CD4-positive, alpha-beta T cell (primary cell): Measurements from ENCODE around the gene ISYNA1. TPM values are rescaled to one million over a fixed set of nuclear protein-coding genes. Genes with fewer than 3 reads are reported as not detected.

Source experiments
- ATAC-seq: fragments of 200-7000 bp; cut with Tn5 transposase; one replicate; pipeline ENCODE4 v1.10.0; 2022; ENCODE audit warnings: mild to moderate bottlenecking; ENCODE audit not compliant: poor library complexity
- CTCF ChIA-PET: fragments of 350-600 bp; sonication (Branson Sonifier 250); formaldehyde crosslinking; loops from one replicate; lab custom pipeline; 2021; ENCODE audit warnings: antibody characterized with exemption, inconsistent platforms; lab: Charles Lee
- POLR2A ChIA-PET: fragments of 350-600 bp; sonication (Branson Sonifier 250); formaldehyde crosslinking; loops from one replicate; lab custom pipeline; 2021; ENCODE audit warnings: antibody characterized with exemption, inconsistent platforms; lab: Charles Lee
- DNase-seq, 14 experiments: peaks; one replicate each; pipeline ENCODE4 v3.0.0-alpha.2; 2013 to 2020; ENCODE audit warnings: mixed read lengths in 2 of 14
- H3K27ac ChIP-seq, 2 donors: one replicate each; pipeline versions ENCODE4 v1.5.1 to v1.7.0; 2013; ENCODE audit warnings: low read length in 2 of 2, low read depth in 1 of 2, mild to moderate bottlenecking in 1 of 2
- H3K27me3 ChIP-seq, 2 experiments: 1 replicate in 1 of 2; 2 replicates in 1 of 2; pipeline versions ENCODE4 v1.6.1 to v1.7.0; 2013; ENCODE audit warnings: low read length in 2 of 2, control low read depth in 1 of 2, mild to moderate bottlenecking in 1 of 2, moderate library complexity in 1 of 2; ENCODE audit not compliant: insufficient read depth in 2 of 2, control insufficient read depth in 1 of 2
- H3K36me3 ChIP-seq: one replicate; pipeline ENCODE4 v1.6.1; 2013; ENCODE audit warnings: low read length, control low read depth; ENCODE audit not compliant: insufficient read depth
- H3K4me1 ChIP-seq: one replicate; pipeline ENCODE4 v1.6.1; 2013; ENCODE audit warnings: low read length, control low read depth; ENCODE audit not compliant: insufficient read depth
- H3K4me3 ChIP-seq: one replicate; pipeline ENCODE4 v1.5.1; 2013; ENCODE audit warnings: mild to moderate bottlenecking, low read length, moderate library complexity
- H3K9me3 ChIP-seq, 2 experiments: 1 replicate in 1 of 2; 2 replicates in 1 of 2; pipeline versions ENCODE4 v1.6.1 to v1.7.0; 2013; ENCODE audit warnings: low read length in 2 of 2, mild to moderate bottlenecking in 2 of 2, control low read depth in 1 of 2, moderate library complexity in 1 of 2; ENCODE audit not compliant: control insufficient read depth in 1 of 2, insufficient read depth in 1 of 2
- H3K27ac Mint-ChIP-seq: one replicate; pipeline ENCODE4 v1.8.0; 2020; ENCODE audit warnings: mixed read lengths
- H3K27me3 Mint-ChIP-seq: one replicate; pipeline ENCODE4 v1.8.0; 2021; ENCODE audit warnings: mixed read lengths
- H3K36me3 Mint-ChIP-seq: one replicate; pipeline ENCODE4 v1.8.0; 2021; ENCODE audit warnings: low read depth, mixed read lengths
- H3K4me1 Mint-ChIP-seq: one replicate; pipeline ENCODE4 v1.8.0; 2021; ENCODE audit warnings: low read depth, mixed read lengths
- H3K4me3 Mint-ChIP-seq: one replicate; pipeline ENCODE4 v1.8.0; 2020; ENCODE audit warnings: mild to moderate bottlenecking, mixed read lengths
- H3K9me3 Mint-ChIP-seq: one replicate; pipeline ENCODE4 v1.8.0; 2020; ENCODE audit warnings: mixed read lengths
- CTCF ChIP-seq: fragments of 200-600 bp; IDR thresholded peaks from one replicate; pipeline ENCODE4 v1.8.0; 2022; ENCODE audit warnings: antibody characterized with exemption, mild to moderate bottlenecking
- intact Hi-C, 2 experiments: fragments of 100-400 bp; cut with DNase I in 1 of 2; cut with micrococcal nuclease in 1 of 2; formaldehyde crosslinking; loops; one replicate each; pipeline versions ENCODE4 v1.15.1 to v1.9.0; 2023 to 2025; cut with DNase I, micrococcal nuclease
- total RNA-seq, 174 experiments: library from RNA in 2 of 174; stranded (reverse) in 2 of 174; gene quantifications; one replicate each; pipeline ENCODE4 v1.2.3 and lab custom pipeline; 2021 to 2026

ISYNA1 gene
- total RNA-seq, 2 experiments from 2014 or later = 34.1 to 41.3 TPM

GRCh38 chr19:18474366-18474887 lies 36.5 kb upstream of the ISYNA1 start:
- Mint-ChIP-seq H3K4me1 (peaks cover 44% of the 10 kb centered on the region), H3K27me3 (no peaks in the 10 kb centered on the region), H3K9me3 (no peaks in the 10 kb centered on the region), H3K27ac (peak overlapping the region; percentile 83), H3K4me3 (no peak overlapping the region), H3K36me3 (peaks cover 22% of the 10 kb centered on the region)
- POLR2A ChIA-PET = interaction anchor here (0.6 to 1.0 kb wide), 2 partner anchors 23 to 98 kb away, joined by 3 read pairs; no protein-coding TSS in a partner anchor
- ATAC-seq = no peak
- DNase-seq = no peak
- no peak for TF ChIP-seq CTCF
- peak overlapping the region; percentile 43 to 58 for H3K27ac ChIP-seq
- H3K36me3 ChIP-seq = peaks cover 33% of the 10 kb centered on the region
- no peaks in the 10 kb centered on the region for H3K9me3 ChIP-seq
- no peak overlapping the region for H3K4me3 ChIP-seq
- CTCF ChIA-PET = interaction anchor here (0.6 to 2.4 kb wide), 5 partner anchors 13 to 46 kb away, joined by 3 to 6 read pairs (median 5); no protein-coding TSS in a partner anchor
- peaks cover 80% of the 10 kb centered on the region for H3K4me1 ChIP-seq
- no peaks in the 10 kb centered on the region for H3K27me3 ChIP-seq
- intact Hi-C loops = loop anchor here (5.0 kb wide), 3 partner anchors 33 to 98 kb away; partner anchors contain the start of gene UBA52 (in 1 of the 2)

GRCh38 chr19:18473706-18474087 lies 35.8 kb upstream of the ISYNA1 start:
- peaks cover 37% of the 10 kb centered on the region for H3K4me1 Mint-ChIP-seq
- POLR2A ChIA-PET = no interaction called here
- Histone ChIP-seq H3K36me3 (peaks cover 39% of the 10 kb centered on the region), H3K27me3 (no peaks in the 10 kb centered on the region), H3K27ac (no peak overlapping the region), H3K4me3 (no peak overlapping the region), H3K9me3 (no peaks in the 10 kb centered on the region), H3K4me1 (peaks cover 79% of the 10 kb centered on the region)
- CTCF ChIA-PET = interaction anchor here (1.9 kb wide), 1 partner anchor 46 kb away, joined by 5 read pairs; no protein-coding TSS in a partner anchor
- H3K27ac Mint-ChIP-seq = peak overlapping the region; percentile 39
- no peaks in the 10 kb centered on the region for H3K9me3 Mint-ChIP-seq
- TF ChIP-seq CTCF = no peak
- no peak for ATAC-seq
- DNase-seq = no peak
- no peak overlapping the region for H3K4me3 Mint-ChIP-seq
- peaks cover 22% of the 10 kb centered on the region for H3K36me3 Mint-ChIP-seq
- intact Hi-C loops = loop anchor here (5.0 kb wide), 3 partner anchors 34 to 99 kb away; partner anchors contain the start of gene UBA52 (in 1 of the 2)
- H3K27me3 Mint-ChIP-seq = no peaks in the 10 kb centered on the region

GRCh38 chr19:18473003-18473705 lies 35.2 kb upstream of the ISYNA1 start:
- Histone ChIP-seq H3K4me1 (peaks cover 79% of the 10 kb centered on the region), H3K9me3 (no peaks in the 10 kb centered on the region), H3K27ac (no peak overlapping the region), H3K4me3 (no peak overlapping the region), H3K36me3 (peaks cover 42% of the 10 kb centered on the region), H3K27me3 (no peaks in the 10 kb centered on the region)
- ATAC-seq = no peak
- peak overlapping the region; percentile 39 for H3K27ac Mint-ChIP-seq
- DNase-seq = no peak
- peaks cover 22% of the 10 kb centered on the region for H3K36me3 Mint-ChIP-seq
- H3K9me3 Mint-ChIP-seq = no peaks in the 10 kb centered on the region
- CTCF ChIA-PET = no interaction called here
- TF ChIP-seq CTCF = no peak
- intact Hi-C loops = loop anchor here (5.0 kb wide), 3 partner anchors 34 to 99 kb away; partner anchors contain the start of gene UBA52 (in 1 of the 2)
- no peak overlapping the region for H3K4me3 Mint-ChIP-seq
- peaks cover 36% of the 10 kb centered on the region for H3K4me1 Mint-ChIP-seq
- no peaks in the 10 kb centered on the region for H3K27me3 Mint-ChIP-seq
- POLR2A ChIA-PET = no interaction called here
